ENCODE measurements around the gene COX6B1.
A peak's percentile ranks its signal among the peaks of the same experiment; 100 is the strongest.

Gene COX6B1

DNA sequence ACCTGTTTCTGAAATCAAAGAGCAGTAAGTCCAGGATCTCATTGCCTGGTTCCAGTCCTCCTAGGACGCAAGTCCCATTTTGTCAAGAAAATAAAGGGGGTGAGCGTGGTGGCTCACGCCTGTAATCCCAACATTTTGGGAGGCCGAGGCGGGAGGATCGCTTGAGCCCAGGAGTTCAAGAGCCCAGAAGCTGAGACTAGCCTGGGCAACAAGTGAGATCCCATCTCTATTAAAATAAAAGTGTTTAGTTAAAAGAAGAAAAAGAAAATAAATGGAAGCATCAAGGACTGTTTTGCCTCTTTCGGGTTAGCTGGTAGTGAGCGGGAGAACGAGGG is 35.9 kb upstream of the COX6B1 start:
- H3K9ac ChIP-seq (ENCODE audit: insufficient read length, low read depth): peak overlapping the region; percentile 76
- no peak for DNase-seq (ENCODE audit: low read depth, low spot score)
- peak overlapping the region; percentile 66 for H3K4me3 ChIP-seq (ENCODE audit: insufficient read length, low read depth)
- H3K9me3 ChIP-seq (ENCODE audit: insufficient read depth, low read length): peaks cover 14% of the 10 kb centered on the region; the same call in 1 of the 2 replicates
- peaks cover 6% of the 10 kb centered on the region for H3K27me3 ChIP-seq (ENCODE audit: insufficient read depth, insufficient read length)
- TF ChIP-seq ZNF274 (IDR thresholded peaks at IDR 0.05; ENCODE audit: low read depth, low read length): no peak
- no peak for TF ChIP-seq SUZ12 (IDR thresholded peaks at IDR 0.05; ENCODE audit: extremely low read depth, insufficient read depth, insufficient read length)
- no peak for TF ChIP-seq YY1 (IDR thresholded peaks at IDR 0.05; ENCODE audit: insufficient read depth, insufficient read length)
- peaks cover 4% of the 10 kb centered on the region for H3K4me1 ChIP-seq (ENCODE audit: insufficient read depth, insufficient read length)
- H3K36me3 ChIP-seq (ENCODE audit: insufficient read depth, insufficient read length, low read length): peaks cover 18% of the 10 kb centered on the region

GRCh38 chr19:35612559-35613321 is 35.4 kb upstream of the COX6B1 start, which contains the start of gene HAUS5:
Gene HAUS5, plus strand, starts transcription at chr19:35612735. Its CDS starts 60 bp downstream, at chr19:35612795.
- Histone ChIP-seq H3K4me3 (ENCODE audit: insufficient read length, low read depth) (peak within 1 kb of the TSS; percentile 66), H3K4me1 (ENCODE audit: insufficient read depth, insufficient read length) (peaks cover 4% of the 10 kb centered on the region), H3K9ac (ENCODE audit: insufficient read length, low read depth) (peak within 1 kb of the TSS; percentile 76), H3K27me3 (ENCODE audit: insufficient read depth, insufficient read length) (peaks cover 6% of the 10 kb centered on the region), H3K36me3 (ENCODE audit: insufficient read depth, insufficient read length, low read length) (peaks cover 23% of the 10 kb centered on the region), H3K9me3 (ENCODE audit: insufficient read depth, low read length) (peaks cover 9% of the 10 kb centered on the region; the same call in 1 of the 2 replicates)
- TF ChIP-seq SUZ12 (IDR thresholded peaks at IDR 0.05; ENCODE audit: extremely low read depth, insufficient read depth, insufficient read length) (no peak), ZNF274 (IDR thresholded peaks at IDR 0.05; ENCODE audit: low read depth, low read length) (no peak), YY1 (IDR thresholded peaks at IDR 0.05; ENCODE audit: insufficient read depth, insufficient read length) (no peak)
- DNase-seq (ENCODE audit: low read depth, low spot score): peak; percentile 85

- H3K36me3 ChIP-seq (ENCODE audit: insufficient read depth, insufficient read length, low read length): peaks cover 30% of the 10 kb centered on the region
- H3K9me3 ChIP-seq (ENCODE audit: insufficient read depth, low read length): peaks cover 3% of the 10 kb centered on the region; the same call in 1 of the 2 replicates
- DNase-seq (ENCODE audit: low read depth, low spot score): no peak
- H3K9ac ChIP-seq (ENCODE audit: insufficient read length, low read depth): no peak overlapping the region
- peaks cover 6% of the 10 kb centered on the region for H3K27me3 ChIP-seq (ENCODE audit: insufficient read depth, insufficient read length)
- no peak for TF ChIP-seq ZNF274 (IDR thresholded peaks at IDR 0.05; ENCODE audit: low read depth, low read length)
- no peak for TF ChIP-seq SUZ12 (IDR thresholded peaks at IDR 0.05; ENCODE audit: extremely low read depth, insufficient read depth, insufficient read length)
- H3K4me1 ChIP-seq (ENCODE audit: insufficient read depth, insufficient read length): peaks cover 4% of the 10 kb centered on the region
- no peak overlapping the region for H3K4me3 ChIP-seq (ENCODE audit: insufficient read length, low read depth)
These were observed 34.5 kb upstream of the COX6B1 start for GRCh38 chr19:35613574-35613973.

- DNase-seq (ENCODE audit: low read depth, low spot score): no peak
- H3K4me3 ChIP-seq (ENCODE audit: insufficient read length, low read depth): no peak overlapping the region
- H3K9ac ChIP-seq (ENCODE audit: insufficient read length, low read depth): no peak overlapping the region
- H3K9me3 ChIP-seq (ENCODE audit: insufficient read depth, low read length): no peaks in the 10 kb centered on the region
- H3K36me3 ChIP-seq (ENCODE audit: insufficient read depth, insufficient read length, low read length): peaks cover 40% of the 10 kb centered on the region
- TF ChIP-seq SUZ12 (IDR thresholded peaks at IDR 0.05; ENCODE audit: extremely low read depth, insufficient read depth, insufficient read length) (no peak), ZNF274 (IDR thresholded peaks at IDR 0.05; ENCODE audit: low read depth, low read length) (no peak)
- peaks cover 6% of the 10 kb centered on the region for H3K27me3 ChIP-seq (ENCODE audit: insufficient read depth, insufficient read length)
- peaks cover 4% of the 10 kb centered on the region for H3K4me1 ChIP-seq (ENCODE audit: insufficient read depth, insufficient read length)
These were observed 33.1 kb upstream of the COX6B1 start for GRCh38 chr19:35615036-35615435.

DNA sequence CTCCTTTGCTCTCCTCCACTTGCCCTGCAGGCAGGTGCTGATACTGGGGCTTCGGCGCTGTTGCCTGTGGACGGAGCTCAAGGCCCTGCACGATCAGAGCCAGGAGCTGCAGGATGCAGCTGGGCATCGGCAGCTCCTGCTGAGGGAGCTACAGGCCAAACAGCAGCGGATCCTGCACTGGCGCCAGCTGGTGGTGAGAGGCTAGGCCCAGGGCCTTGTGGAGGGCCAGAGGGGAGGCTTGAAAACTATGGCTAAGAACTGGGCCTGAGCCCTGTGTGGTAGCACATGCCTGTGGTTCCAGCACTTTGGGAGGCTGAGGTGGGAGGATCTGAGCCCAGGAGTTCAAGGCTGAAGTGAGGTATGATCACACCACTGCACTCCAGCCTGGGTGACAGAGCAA is 29.3 kb upstream of the COX6B1 start:
- H3K9ac ChIP-seq (ENCODE audit: insufficient read length, low read depth): no peak overlapping the region
- peaks cover 62% of the 10 kb centered on the region for H3K36me3 ChIP-seq (ENCODE audit: insufficient read depth, insufficient read length, low read length)
- no peak for TF ChIP-seq ZNF274 (IDR thresholded peaks at IDR 0.05; ENCODE audit: low read depth, low read length)
- TF ChIP-seq SUZ12 (IDR thresholded peaks at IDR 0.05; ENCODE audit: extremely low read depth, insufficient read depth, insufficient read length): no peak
- no peak for TF ChIP-seq YY1 (IDR thresholded peaks at IDR 0.05; ENCODE audit: insufficient read depth, insufficient read length)
- no peak overlapping the region for H3K4me3 ChIP-seq (ENCODE audit: insufficient read length, low read depth)
- no peaks in the 10 kb centered on the region for H3K9me3 ChIP-seq (ENCODE audit: insufficient read depth, low read length)
- no peak for DNase-seq (ENCODE audit: low read depth, low spot score)
- no peaks in the 10 kb centered on the region for H3K27me3 ChIP-seq (ENCODE audit: insufficient read depth, insufficient read length)
- no peaks in the 10 kb centered on the region for H3K4me1 ChIP-seq (ENCODE audit: insufficient read depth, insufficient read length)

DNA sequence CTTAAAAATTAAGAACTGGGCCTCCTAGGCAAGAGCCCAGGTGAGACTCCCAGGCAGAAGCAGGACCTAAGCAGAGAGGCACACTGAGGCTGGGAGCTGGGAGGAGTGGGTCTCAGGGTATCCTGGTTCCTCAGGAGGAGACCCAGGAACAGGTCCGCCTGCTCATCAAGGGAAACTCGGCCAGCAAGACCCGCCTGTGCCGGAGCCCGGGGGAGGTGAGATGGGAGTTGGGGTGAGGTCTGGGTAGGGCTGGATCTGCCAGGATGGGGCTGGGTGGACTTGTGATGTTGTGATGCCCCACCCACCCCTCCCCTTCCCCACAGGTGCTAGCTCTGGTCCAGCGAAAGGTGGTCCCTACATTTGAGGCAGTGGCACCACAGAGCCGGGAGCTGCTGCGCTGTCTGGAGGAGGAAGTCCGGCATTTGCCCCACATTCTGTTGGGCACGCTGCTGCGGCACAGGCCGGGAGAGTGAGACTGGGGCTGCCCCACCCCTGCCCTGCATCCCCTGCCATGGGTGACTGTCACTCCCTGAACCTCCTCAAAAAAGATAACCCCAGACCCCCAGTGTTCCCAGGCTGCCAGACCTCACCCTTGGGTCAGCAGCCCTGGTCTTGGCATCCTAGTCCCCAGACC is 28.7 kb upstream of the COX6B1 start:
- Histone ChIP-seq H3K4me1 (ENCODE audit: insufficient read depth, insufficient read length) (no peaks in the 10 kb centered on the region), H3K9me3 (ENCODE audit: insufficient read depth, low read length) (no peaks in the 10 kb centered on the region), H3K36me3 (ENCODE audit: insufficient read depth, insufficient read length, low read length) (peaks cover 62% of the 10 kb centered on the region), H3K27me3 (ENCODE audit: insufficient read depth, insufficient read length) (no peaks in the 10 kb centered on the region), H3K4me3 (ENCODE audit: insufficient read length, low read depth) (no peak overlapping the region), H3K9ac (ENCODE audit: insufficient read length, low read depth) (no peak overlapping the region)
- TF ChIP-seq ZNF274 (IDR thresholded peaks at IDR 0.05; ENCODE audit: low read depth, low read length) (no peak), SUZ12 (IDR thresholded peaks at IDR 0.05; ENCODE audit: extremely low read depth, insufficient read depth, insufficient read length) (no peak), YY1 (IDR thresholded peaks at IDR 0.05; ENCODE audit: insufficient read depth, insufficient read length) (no peak)
- DNase-seq (ENCODE audit: low read depth, low spot score): no peak

- no peak for TF ChIP-seq SUZ12 (IDR thresholded peaks at IDR 0.05; ENCODE audit: extremely low read depth, insufficient read depth, insufficient read length)
- no peak for TF ChIP-seq ZNF274 (IDR thresholded peaks at IDR 0.05; ENCODE audit: low read depth, low read length)
- no peak for TF ChIP-seq YY1 (IDR thresholded peaks at IDR 0.05; ENCODE audit: insufficient read depth, insufficient read length)
These were observed 28.1 kb upstream of the COX6B1 start for GRCh38 chr19:35620001-35620400.

More at GRCh38 chr19:35620001-35620400, 28.1 kb upstream of the COX6B1 start:
- no peaks in the 10 kb centered on the region for H3K4me1 ChIP-seq (ENCODE audit: insufficient read depth, insufficient read length)
- no peak overlapping the region for H3K4me3 ChIP-seq (ENCODE audit: insufficient read length, low read depth)
- no peaks in the 10 kb centered on the region for H3K27me3 ChIP-seq (ENCODE audit: insufficient read depth, insufficient read length)
- no peak for DNase-seq (ENCODE audit: low read depth, low spot score)
- no peak overlapping the region for H3K9ac ChIP-seq (ENCODE audit: insufficient read length, low read depth)
- peaks cover 57% of the 10 kb centered on the region for H3K36me3 ChIP-seq (ENCODE audit: insufficient read depth, insufficient read length, low read length)
- no peaks in the 10 kb centered on the region for H3K9me3 ChIP-seq (ENCODE audit: insufficient read depth, low read length)
